GM21619 (cell line): Measurements from ENCODE around the gene MAP4K3.

ENCODE experiments used
- ATAC-seq: cut with Tn5 transposase; IDR thresholded peaks from one replicate; pipeline ENCODE4 v1.9.1; 2021; ENCODE audit not compliant: unreplicated experiment

The MAP4K3 gene

GRCh38 chr2:39447266-39448168 lies 10.4 kb upstream of the MAP4K3 start:
- ATAC-seq: no peak

GRCh38 chr2:39445934-39446333 lies 8.8 kb upstream of the MAP4K3 start:
- no peak for ATAC-seq

- no peak for ATAC-seq
Observed at GRCh38 chr2:39443009-39443408, 5.9 kb upstream of the MAP4K3 start.

- ATAC-seq: peak; percentile 50
Observed at GRCh38 chr2:39437522-39438296, 624 bp upstream of the MAP4K3 start.

- ATAC-seq: peak; percentile 3
Observed at GRCh38 chr2:39435741-39436591, 1.1 kb downstream of the MAP4K3 start.

GRCh38 chr2:39435234-39435633 lies 1.9 kb downstream of the MAP4K3 start:
- ATAC-seq: no peak

- no peak for ATAC-seq
Observed at GRCh38 chr2:39434233-39434897, 2.7 kb downstream of the MAP4K3 start.

GRCh38 chr2:39433586-39434195 lies 3.4 kb downstream of the MAP4K3 start:
- no peak for ATAC-seq

- no peak for ATAC-seq
Observed at GRCh38 chr2:39432701-39433100, 4.4 kb downstream of the MAP4K3 start.

- ATAC-seq: no peak
Observed at GRCh38 chr2:39431592-39432316, 5.3 kb downstream of the MAP4K3 start.

GRCh38 chr2:39429746-39430145 lies 7.3 kb downstream of the MAP4K3 start:
- ATAC-seq: no peak

GRCh38 chr2:39424951-39425350 lies 12.1 kb downstream of the MAP4K3 start:
- no peak for ATAC-seq

GRCh38 chr2:39422700-39423099 lies 14.4 kb downstream of the MAP4K3 start:
- ATAC-seq: no peak

- ATAC-seq: no peak
Observed at GRCh38 chr2:39421354-39421753, 15.7 kb downstream of the MAP4K3 start.

- no peak for ATAC-seq
Observed at GRCh38 chr2:39419282-39420223, 17.5 kb downstream of the MAP4K3 start.

GRCh38 chr2:39418491-39418890 lies 18.6 kb downstream of the MAP4K3 start:
- no peak for ATAC-seq

GRCh38 chr2:39416140-39416539 lies 20.9 kb downstream of the MAP4K3 start:
- ATAC-seq: no peak

- ATAC-seq: no peak
Observed at GRCh38 chr2:39413063-39413737, 23.9 kb downstream of the MAP4K3 start.
